GM13977 (cell line): ENCODE data around the gene GULP1.

Source experiments
- DNase-seq: peaks from one replicate; pipeline ENCODE4 v3.0.0; 2012; ENCODE audit warnings: low spot score
- in situ Hi-C: fragments of 300-500 bp; cut with MboI; formaldehyde crosslinking; loops from one replicate; pipeline ENCODE4 v1.12.0; 2022; ENCODE audit warnings: low sequenced_read_pairs, low pct_unique_long_range_greater_than_20kb, mixed read lengths, inconsistent platforms; ENCODE audit not compliant: unreplicated experiment
- TF ChIP-seq, protein P1 (sequence below): IDR thresholded peaks from 2 replicates; pipeline ENCODE4 v1.5.1; 2012; ENCODE audit warnings: mild to moderate bottlenecking, control low read depth; ENCODE audit not compliant: insufficient read depth; ENCODE audit errors: extremely low read depth, missing control alignments

The GULP1 gene

GRCh38 chr2:188388831-188389230, 97.2 kb downstream of the GULP1 start:
- in situ Hi-C loops: no loop called here
- TF ChIP-seq, protein P1, sequence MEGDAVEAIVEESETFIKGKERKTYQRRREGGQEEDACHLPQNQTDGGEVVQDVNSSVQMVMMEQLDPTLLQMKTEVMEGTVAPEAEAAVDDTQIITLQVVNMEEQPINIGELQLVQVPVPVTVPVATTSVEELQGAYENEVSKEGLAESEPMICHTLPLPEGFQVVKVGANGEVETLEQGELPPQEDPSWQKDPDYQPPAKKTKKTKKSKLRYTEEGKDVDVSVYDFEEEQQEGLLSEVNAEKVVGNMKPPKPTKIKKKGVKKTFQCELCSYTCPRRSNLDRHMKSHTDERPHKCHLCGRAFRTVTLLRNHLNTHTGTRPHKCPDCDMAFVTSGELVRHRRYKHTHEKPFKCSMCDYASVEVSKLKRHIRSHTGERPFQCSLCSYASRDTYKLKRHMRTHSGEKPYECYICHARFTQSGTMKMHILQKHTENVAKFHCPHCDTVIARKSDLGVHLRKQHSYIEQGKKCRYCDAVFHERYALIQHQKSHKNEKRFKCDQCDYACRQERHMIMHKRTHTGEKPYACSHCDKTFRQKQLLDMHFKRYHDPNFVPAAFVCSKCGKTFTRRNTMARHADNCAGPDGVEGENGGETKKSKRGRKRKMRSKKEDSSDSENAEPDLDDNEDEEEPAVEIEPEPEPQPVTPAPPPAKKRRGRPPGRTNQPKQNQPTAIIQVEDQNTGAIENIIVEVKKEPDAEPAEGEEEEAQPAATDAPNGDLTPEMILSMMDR: no peak
- DNase-seq: no peak

DNA sequence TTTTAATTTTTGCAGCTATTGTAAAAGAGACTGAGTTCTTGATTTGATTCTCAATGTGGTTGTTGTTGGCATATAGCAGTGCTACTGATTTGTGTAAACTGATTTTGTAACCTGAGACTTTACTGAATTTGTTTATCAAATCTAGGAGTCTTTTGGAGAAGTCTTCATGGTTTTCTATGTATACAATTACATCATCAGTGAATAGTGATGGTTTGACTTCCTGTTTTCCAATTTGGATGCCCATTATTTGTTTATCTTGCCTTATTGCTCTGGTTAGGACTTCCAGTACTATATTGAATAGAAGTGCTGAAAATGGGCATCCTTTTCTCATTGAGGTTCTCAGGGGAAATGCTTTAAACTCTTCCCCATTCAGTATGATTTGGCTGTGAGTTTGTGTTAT, 99.7 kb downstream of the GULP1 start:
- TF ChIP-seq, protein P1: no peak

DNA sequence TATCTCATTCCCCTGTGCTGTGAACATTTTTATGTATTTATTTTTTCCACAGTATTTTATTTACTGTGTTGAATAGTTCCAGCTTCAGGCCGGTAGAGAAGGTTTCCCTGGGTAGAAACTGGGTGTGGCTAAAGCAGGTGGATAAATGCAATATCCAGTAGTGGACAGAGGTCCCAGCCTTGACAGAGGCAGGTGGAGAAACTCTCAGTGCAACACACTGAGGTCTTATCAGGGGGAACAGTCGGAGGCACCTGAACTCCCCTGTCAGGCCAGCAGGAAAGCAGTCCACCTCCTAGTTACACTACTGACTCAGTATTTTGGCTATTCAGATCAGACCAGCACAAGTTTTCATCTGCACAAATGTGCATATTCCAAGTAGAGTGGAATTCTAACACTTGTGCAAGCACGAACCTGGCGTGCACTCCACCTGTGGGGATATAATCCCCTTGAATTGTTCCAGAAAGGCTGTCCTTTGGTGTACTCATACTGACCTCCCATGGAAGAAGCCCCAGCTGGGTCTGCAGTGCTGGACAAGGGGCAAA, 103.3 kb downstream of the GULP1 start:
- in situ Hi-C loops: no loop called here
- TF ChIP-seq, protein P1: no peak
- no peak for DNase-seq

More for the DNA sequence above, 99.7 kb downstream of the GULP1 start:
- in situ Hi-C loops: no loop called here
- no peak for DNase-seq

- TF ChIP-seq, protein P1: peak; percentile 23
- no peak for DNase-seq
- in situ Hi-C loops: no loop called here
These were observed 104.4 kb downstream of the GULP1 start for GRCh38 chr2:188395903-188396689.

GRCh38 chr2:188399159-188399558, 107.5 kb downstream of the GULP1 start:
- DNase-seq: no peak
- in situ Hi-C loops: no loop called here
- TF ChIP-seq, protein P1: no peak

DNA sequence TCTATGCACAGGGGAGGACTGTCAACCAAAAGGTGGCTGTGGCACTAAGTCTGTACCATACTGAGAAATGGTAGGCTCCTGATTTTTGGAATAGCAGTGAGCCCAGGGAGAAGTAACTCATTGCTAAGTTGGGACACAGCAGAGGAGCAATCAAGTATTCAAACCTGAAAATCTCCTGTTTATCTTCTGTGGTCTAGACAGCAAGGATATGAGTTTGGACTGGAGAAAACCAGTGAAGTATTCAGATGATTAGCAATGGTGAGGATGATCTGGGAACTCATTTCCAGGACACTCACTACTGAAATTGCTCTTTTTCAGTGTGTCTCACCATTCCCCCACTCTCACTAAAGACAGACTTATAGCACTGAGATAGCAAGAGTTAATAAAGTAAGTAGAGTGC, 112.0 kb downstream of the GULP1 start:
- DNase-seq: no peak
- TF ChIP-seq, protein P1: no peak
- in situ Hi-C loops: no loop called here
